OCI-LY3 (cell line): ENCODE data around the gene CCM2.

ENCODE experiments used
- H2AFZ ChIP-seq: fragments of 200-600, 300-600 bp; shearing (Covaris generic); 2 replicates; pipeline ENCODE4 v1.6.0; 2014; ENCODE audit warnings: antibody characterized with exemption, low read depth, low read length
- H3K27ac ChIP-seq: fragments of 200-600, 300-600 bp; sonication (generic); 2 replicates; pipeline ENCODE4 v1.5.1; 2014; ENCODE audit warnings: mild to moderate bottlenecking, low read length, moderate library complexity, mixed read lengths
- H3K27me3 ChIP-seq: fragments of 200-600, 300-600 bp; sonication (generic); 2 replicates; pipeline ENCODE4 v1.6.1; 2014; ENCODE audit warnings: low read depth, low read length, mixed read lengths
- H3K36me3 ChIP-seq: fragments of 200-600, 300-600 bp; sonication (generic); replicated peaks from 2 replicates; pipeline ENCODE3; 2014; ENCODE audit warnings: low read depth, low read length, mixed read lengths
- H3K4me1 ChIP-seq: fragments of 300-600, 200-600 bp; sonication (generic); 2 replicates; pipeline ENCODE4 v1.6.1; 2014; ENCODE audit warnings: low read length, mixed read lengths
- H3K4me2 ChIP-seq: fragments of 200-600, 300-600 bp; sonication (generic); 2 replicates; pipeline ENCODE4 v1.6.1; 2014; ENCODE audit warnings: low read length, mixed read lengths
- H3K4me3 ChIP-seq: fragments of 300-600, 200-600 bp; sonication (generic); 2 replicates; pipeline ENCODE4 v1.5.1; 2014; ENCODE audit warnings: antibody characterized with exemption, mild to moderate bottlenecking, low read length, moderate library complexity
- H3K79me2 ChIP-seq: fragments of 300-600, 200-600 bp; shearing (Covaris generic); 2 replicates; pipeline ENCODE4 v1.6.1; 2014; ENCODE audit warnings: mild to moderate bottlenecking, low read length, mixed read lengths
- H3K9ac ChIP-seq: fragments of 300-600, 200-600 bp; shearing (Covaris generic); 2 replicates; pipeline ENCODE4 v1.6.0; 2014; ENCODE audit warnings: mild to moderate bottlenecking, low read length, moderate library complexity
- H3K9me3 ChIP-seq: fragments of 200-600, 300-600 bp; shearing (Covaris generic); 2 replicates; pipeline ENCODE4 v1.6.1; 2014; ENCODE audit warnings: low read length, mixed read lengths; ENCODE audit not compliant: insufficient read depth
- H4K20me1 ChIP-seq: fragments of 200-600, 300-600 bp; sonication (generic); 2 replicates; pipeline ENCODE4 v1.6.1; 2016; ENCODE audit warnings: low read length, mixed read lengths; ENCODE audit not compliant: insufficient read depth
- CTCF ChIP-seq: fragments of 200-600, 300-600 bp; sonication (generic); IDR thresholded peaks from 2 replicates; pipeline ENCODE4 v1.5.1; 2014; ENCODE audit warnings: antibody characterized with exemption, low read length, low read depth
- EZH2phosphoT487 ChIP-seq: fragments of 200-600 bp; shearing (Covaris generic); IDR thresholded peaks from 2 replicates; pipeline ENCODE4 v1.6.1; 2018; ENCODE audit warnings: antibody characterized with exemption, mixed run types, low read depth

CCM2 gene

GRCh38 chr7:45102785-45103712, 103.0 kb downstream of the CCM2 start:
- Histone ChIP-seq H3K4me1 (no peaks in the 10 kb centered on the region), H3K27ac (no peak overlapping the region), H3K27me3 (no peaks in the 10 kb centered on the region), H3K36me3 (peaks cover 89% of the 10 kb centered on the region), H2AFZ (no peak overlapping the region), H3K79me2 (peaks cover 29% of the 10 kb centered on the region), H3K4me3 (no peak overlapping the region), H3K4me2 (no peak overlapping the region), H3K9ac (no peak overlapping the region), H3K9me3 (no peaks in the 10 kb centered on the region), H4K20me1 (peaks cover 27% of the 10 kb centered on the region)
- TF ChIP-seq EZH2phosphoT487 (no peak), CTCF (no peak)

GRCh38 chr7:45103958-45104843, 104.2 kb downstream of the CCM2 start:
- Histone ChIP-seq H3K4me3 (no peak overlapping the region), H3K9me3 (no peaks in the 10 kb centered on the region), H3K27me3 (no peaks in the 10 kb centered on the region), H4K20me1 (peaks cover 31% of the 10 kb centered on the region), H3K4me2 (no peak overlapping the region), H3K9ac (no peak overlapping the region), H3K79me2 (peaks cover 40% of the 10 kb centered on the region), H3K27ac (no peak overlapping the region), H2AFZ (no peak overlapping the region), H3K4me1 (no peaks in the 10 kb centered on the region), H3K36me3 (peaks cover 97% of the 10 kb centered on the region)
- TF ChIP-seq EZH2phosphoT487 = no peak
- TF ChIP-seq CTCF = no peak

GRCh38 chr7:45104844-45105587, 105.0 kb downstream of the CCM2 start:
- Histone ChIP-seq H3K9me3 (no peaks in the 10 kb centered on the region), H3K9ac (no peak overlapping the region), H2AFZ (no peak overlapping the region), H3K79me2 (peaks cover 48% of the 10 kb centered on the region), H3K27me3 (no peaks in the 10 kb centered on the region), H3K36me3 (peaks cover 94% of the 10 kb centered on the region), H4K20me1 (peaks cover 31% of the 10 kb centered on the region), H3K4me2 (no peak overlapping the region), H3K4me3 (no peak overlapping the region), H3K4me1 (peaks cover 2% of the 10 kb centered on the region), H3K27ac (no peak overlapping the region)
- TF ChIP-seq CTCF (no peak), EZH2phosphoT487 (no peak)
